Activated CD4-positive, alpha-beta T cell treated with anti-CD3 and anti-CD28 coated beads for 36 hours (primary cell): Measurements from ENCODE around the gene HIPK2. TPM values are rescaled to one million over a fixed set of nuclear protein-coding genes. Genes with fewer than 3 reads are reported as not detected.

Source experiments
- ATAC-seq: fragments of 200-7000 bp; cut with Tn5 transposase; one replicate; pipeline ENCODE4 v1.10.0; 2021; ENCODE audit warnings: mild to moderate bottlenecking, moderate library complexity
- CTCF ChIA-PET: fragments of 350-600 bp; sonication (Branson Sonifier 250); formaldehyde crosslinking; loops from one replicate; lab custom pipeline; 2021; ENCODE audit warnings: antibody characterized with exemption; lab: Charles Lee
- POLR2A ChIA-PET: fragments of 350-600 bp; sonication (Branson Sonifier 250); formaldehyde crosslinking; loops from one replicate; lab custom pipeline; 2021; ENCODE audit warnings: antibody characterized with exemption, inconsistent platforms; lab: Charles Lee
- DNase-seq: peaks from one replicate; pipeline ENCODE4 v3.0.0-alpha.2; 2020
- H3K27ac Mint-ChIP-seq: one replicate; pipeline ENCODE4 v1.8.0; 2021; ENCODE audit warnings: mixed read lengths
- H3K27me3 Mint-ChIP-seq: one replicate; pipeline ENCODE4 v1.8.0; 2021; ENCODE audit warnings: mixed read lengths
- H3K36me3 Mint-ChIP-seq: one replicate; pipeline ENCODE4 v1.8.0; 2021; ENCODE audit warnings: low read depth, mixed read lengths
- H3K4me1 Mint-ChIP-seq: one replicate; pipeline ENCODE4 v1.8.0; 2021; ENCODE audit warnings: mixed read lengths
- H3K4me3 Mint-ChIP-seq: one replicate; pipeline ENCODE4 v1.8.0; 2021; ENCODE audit warnings: mild to moderate bottlenecking, moderate library complexity, mixed read lengths
- H3K9me3 Mint-ChIP-seq: one replicate; pipeline ENCODE4 v1.8.0; 2021; ENCODE audit warnings: low read depth, mixed read lengths
- intact Hi-C, 2 experiments: fragments of 100-400 bp; cut with DNase I in 1 of 2; cut with micrococcal nuclease in 1 of 2; formaldehyde crosslinking; loops; one replicate each; pipeline versions ENCODE4 v1.14.2 to v1.15.1; 2022 to 2024; cut with DNase I, micrococcal nuclease
- total RNA-seq, 2 experiments: library from RNA; stranded (reverse); gene quantifications; one replicate each; pipeline ENCODE4 v1.2.3, GENCODE V29; 2021

The HIPK2 gene
- total RNA-seq, 2 experiments from 2014 or later, result 23.9 to 36.2 TPM

GRCh38 chr7:139714163-139714901, 63.5 kb downstream of the HIPK2 start:
- Mint-ChIP-seq H3K27ac (no peak overlapping the region), H3K4me1 (peaks cover 4% of the 10 kb centered on the region), H3K36me3 (peaks cover 34% of the 10 kb centered on the region), H3K27me3 (no peaks in the 10 kb centered on the region), H3K4me3 (no peak overlapping the region), H3K9me3 (no peaks in the 10 kb centered on the region)
- ChIA-PET POLR2A (no interaction called here), CTCF (interaction anchor here (1.2 kb wide), 1 partner anchor 11 kb away, joined by 3 read pairs; no protein-coding TSS in a partner anchor)
- no peak for DNase-seq
- no peak for ATAC-seq
- intact Hi-C loops, result no loop called here

DNA sequence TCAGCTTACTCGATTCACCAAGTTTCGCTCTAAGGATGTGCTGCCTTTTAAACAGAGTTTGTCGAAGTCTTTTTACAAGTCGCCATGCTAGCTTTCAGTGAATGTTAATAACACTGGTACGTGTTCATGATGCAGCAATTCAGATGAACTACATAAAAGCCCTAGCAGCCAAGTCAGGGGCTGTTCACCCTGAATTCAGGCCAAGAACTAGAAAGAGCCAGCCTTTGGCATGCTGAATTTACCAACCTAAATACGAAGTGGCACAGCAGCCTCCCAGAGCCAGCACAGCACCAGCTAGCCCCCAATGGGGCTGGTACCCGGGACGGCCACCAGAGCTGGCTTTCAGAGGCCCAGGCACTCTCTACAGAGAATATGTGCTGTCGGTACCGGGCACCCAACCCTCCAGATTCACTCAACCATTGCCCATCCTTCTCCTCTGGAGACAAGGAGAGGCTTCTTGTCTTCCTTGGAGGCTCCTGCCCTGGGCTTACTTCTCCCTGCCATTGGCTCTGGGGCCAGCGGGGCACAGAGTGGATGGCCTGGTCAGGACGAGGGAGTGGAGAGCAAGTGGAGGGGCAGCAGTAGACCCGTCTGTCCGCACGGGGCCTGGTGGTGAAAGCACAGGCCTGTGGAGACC, 64.2 kb downstream of the HIPK2 start:
- Mint-ChIP-seq H3K27ac (no peak overlapping the region), H3K4me3 (no peak overlapping the region), H3K9me3 (no peaks in the 10 kb centered on the region), H3K4me1 (peaks cover 4% of the 10 kb centered on the region), H3K27me3 (no peaks in the 10 kb centered on the region), H3K36me3 (peaks cover 34% of the 10 kb centered on the region)
- intact Hi-C loops, result no loop called here
- no peak for ATAC-seq
- CTCF ChIA-PET, result interaction anchor here (0.8 to 1.2 kb wide), 3 partner anchors 12 to 49 kb away, joined by 3 read pairs; no protein-coding TSS in a partner anchor
- no peak for DNase-seq
- POLR2A ChIA-PET, result no interaction called here

- ChIA-PET POLR2A (no interaction called here), CTCF (interaction anchor here (0.8 to 1.2 kb wide), 3 partner anchors 12 to 49 kb away, joined by 3 read pairs; no protein-coding TSS in a partner anchor)
- Mint-ChIP-seq H3K4me1 (peaks cover 4% of the 10 kb centered on the region), H3K36me3 (peaks cover 34% of the 10 kb centered on the region), H3K27ac (no peak overlapping the region), H3K4me3 (no peak overlapping the region), H3K27me3 (no peaks in the 10 kb centered on the region), H3K9me3 (no peaks in the 10 kb centered on the region)
- ATAC-seq (no peak), DNase-seq (no peak)
- intact Hi-C loops, result no loop called here
These were observed 64.7 kb downstream of the HIPK2 start for GRCh38 chr7:139713061-139713460.

- no peaks in the 10 kb centered on the region for H3K27me3 Mint-ChIP-seq
- ChIA-PET CTCF (no interaction called here), POLR2A (no interaction called here)
- DNase-seq (no peak), ATAC-seq (no peak)
- no peak overlapping the region for H3K4me3 Mint-ChIP-seq
- peaks cover 34% of the 10 kb centered on the region for H3K36me3 Mint-ChIP-seq
- H3K4me1 Mint-ChIP-seq, result peaks cover 4% of the 10 kb centered on the region
- intact Hi-C loops, result no loop called here
- no peaks in the 10 kb centered on the region for H3K9me3 Mint-ChIP-seq
- no peak overlapping the region for H3K27ac Mint-ChIP-seq
These were observed 65.6 kb downstream of the HIPK2 start for GRCh38 chr7:139711991-139712743.

DNA sequence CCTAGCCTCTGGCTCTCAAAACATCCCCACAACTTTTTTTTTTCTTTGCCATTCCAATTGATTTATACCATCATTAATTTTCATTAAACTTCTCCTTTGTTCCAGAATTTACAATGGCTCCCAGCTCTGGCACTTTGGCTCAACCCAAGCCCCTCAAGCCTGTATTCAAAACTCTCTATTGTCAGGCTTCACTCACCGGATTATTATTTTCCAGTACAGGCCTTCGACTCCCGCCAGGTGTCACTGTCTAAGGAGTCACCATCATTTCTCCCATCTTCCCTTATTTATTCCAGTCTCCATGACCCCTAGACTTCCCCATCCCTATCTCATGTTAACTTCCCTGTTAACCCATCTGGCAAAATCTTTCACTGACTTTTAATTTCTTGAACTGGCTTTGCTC, 67.8 kb downstream of the HIPK2 start:
- Mint-ChIP-seq H3K4me1 (peaks cover 4% of the 10 kb centered on the region), H3K27me3 (no peaks in the 10 kb centered on the region), H3K9me3 (no peaks in the 10 kb centered on the region), H3K36me3 (peaks cover 20% of the 10 kb centered on the region), H3K27ac (peak overlapping the region; percentile 55), H3K4me3 (no peak overlapping the region)
- ATAC-seq, result no peak
- POLR2A ChIA-PET, result no interaction called here
- CTCF ChIA-PET, result interaction anchor here (0.8 kb wide), 1 partner anchor 64 kb away, joined by 5 read pairs; no protein-coding TSS in a partner anchor
- intact Hi-C loops, result no loop called here
- no peak for DNase-seq

DNA sequence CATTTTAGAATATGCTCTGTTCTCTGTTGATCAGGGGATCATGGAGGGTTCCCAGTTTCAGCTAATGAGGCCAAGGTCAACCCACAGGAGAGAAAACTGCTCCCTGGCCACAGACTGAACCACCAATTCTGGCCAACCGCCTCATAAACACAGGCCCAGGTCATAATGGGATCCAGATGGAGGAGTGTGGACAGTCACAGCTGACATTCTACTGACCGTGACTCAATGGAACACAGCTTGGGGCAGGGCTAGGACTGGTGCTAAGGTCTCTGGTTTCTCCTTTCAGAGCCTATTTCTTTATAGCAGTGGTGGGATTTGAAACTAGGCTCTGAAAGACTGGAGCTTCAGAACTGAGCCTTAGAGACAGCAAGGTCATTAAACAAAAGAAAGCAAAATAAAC, 68.3 kb downstream of the HIPK2 start:
- POLR2A ChIA-PET, result interaction anchor here (0.6 kb wide), 1 partner anchor 92 kb away, joined by 5 read pairs; no protein-coding TSS in a partner anchor
- DNase-seq, result no peak
- H3K4me3 Mint-ChIP-seq, result no peak overlapping the region
- intact Hi-C loops, result no loop called here
- H3K27me3 Mint-ChIP-seq, result no peaks in the 10 kb centered on the region
- peaks cover 4% of the 10 kb centered on the region for H3K4me1 Mint-ChIP-seq
- CTCF ChIA-PET, result interaction anchor here (0.8 kb wide), 1 partner anchor 64 kb away, joined by 5 read pairs; no protein-coding TSS in a partner anchor
- no peaks in the 10 kb centered on the region for H3K9me3 Mint-ChIP-seq
- H3K27ac Mint-ChIP-seq, result no peak overlapping the region
- ATAC-seq, result no peak
- H3K36me3 Mint-ChIP-seq, result peaks cover 16% of the 10 kb centered on the region

- Mint-ChIP-seq H3K27me3 (no peaks in the 10 kb centered on the region), H3K4me1 (peaks cover 4% of the 10 kb centered on the region), H3K27ac (no peak overlapping the region), H3K9me3 (no peaks in the 10 kb centered on the region), H3K4me3 (no peak overlapping the region), H3K36me3 (peaks cover 14% of the 10 kb centered on the region)
- ATAC-seq (no peak), DNase-seq (no peak)
- CTCF ChIA-PET, result interaction anchor here (0.6 to 1.0 kb wide), 2 partner anchors 330 to 587 kb away, joined by 3 to 4 read pairs; no protein-coding TSS in a partner anchor
- POLR2A ChIA-PET, result no interaction called here
- intact Hi-C loops, result no loop called here
These were observed 69.3 kb downstream of the HIPK2 start for GRCh38 chr7:139708541-139708940.

GRCh38 chr7:139706837-139707236, 71.0 kb downstream of the HIPK2 start:
- ATAC-seq (no peak), DNase-seq (no peak)
- peaks cover 4% of the 10 kb centered on the region for H3K4me1 Mint-ChIP-seq
- ChIA-PET CTCF (interaction anchor here (0.9 to 2.5 kb wide), 2 partner anchors 31 to 60 kb away, joined by 3 to 8 read pairs; no protein-coding TSS in a partner anchor), POLR2A (no interaction called here)
- no peaks in the 10 kb centered on the region for H3K27me3 Mint-ChIP-seq
- H3K9me3 Mint-ChIP-seq, result no peaks in the 10 kb centered on the region
- no peak overlapping the region for H3K4me3 Mint-ChIP-seq
- H3K27ac Mint-ChIP-seq, result no peak overlapping the region
- peaks cover 12% of the 10 kb centered on the region for H3K36me3 Mint-ChIP-seq
- intact Hi-C loops, result no loop called here

DNA sequence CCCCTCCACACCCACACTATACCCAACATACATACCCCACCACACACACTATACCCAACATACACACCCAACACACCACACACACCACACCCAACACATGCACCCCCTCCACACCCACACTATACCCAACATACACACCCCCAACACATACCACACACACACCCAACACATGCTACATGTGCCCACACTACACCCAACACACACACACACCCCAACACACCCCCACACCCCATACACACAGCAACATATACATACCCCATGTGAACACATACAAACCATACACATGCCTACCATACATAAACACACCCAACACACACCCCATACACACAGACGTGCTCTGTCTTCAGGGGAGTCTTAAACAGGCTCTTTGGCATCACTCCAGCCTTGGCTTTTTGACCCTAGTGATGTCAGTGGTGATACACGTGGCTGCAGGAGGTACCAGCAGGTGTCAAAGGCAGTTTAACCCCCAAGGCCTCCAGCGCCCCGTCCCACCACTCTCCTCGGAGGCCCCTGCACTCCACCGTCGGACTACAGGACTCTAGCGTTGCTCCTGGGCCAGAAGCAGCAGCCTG, 73.4 kb downstream of the HIPK2 start:
- Mint-ChIP-seq H3K9me3 (no peaks in the 10 kb centered on the region), H3K36me3 (no peaks in the 10 kb centered on the region), H3K27ac (no peak overlapping the region), H3K4me1 (peaks cover 14% of the 10 kb centered on the region), H3K4me3 (no peak overlapping the region), H3K27me3 (no peaks in the 10 kb centered on the region)
- ChIA-PET CTCF (no interaction called here), POLR2A (no interaction called here)
- ATAC-seq (no peak), DNase-seq (no peak)
- intact Hi-C loops, result no loop called here

GRCh38 chr7:139703487-139704307, 74.1 kb downstream of the HIPK2 start:
- no peaks in the 10 kb centered on the region for H3K27me3 Mint-ChIP-seq
- intact Hi-C loops, result no loop called here
- H3K36me3 Mint-ChIP-seq, result no peaks in the 10 kb centered on the region
- ATAC-seq (no peak), DNase-seq (no peak)
- H3K4me3 Mint-ChIP-seq, result no peak overlapping the region
- H3K27ac Mint-ChIP-seq, result no peak overlapping the region
- H3K9me3 Mint-ChIP-seq, result no peaks in the 10 kb centered on the region
- ChIA-PET POLR2A (no interaction called here), CTCF (no interaction called here)
- H3K4me1 Mint-ChIP-seq, result peaks cover 14% of the 10 kb centered on the region
